HG02678 (cell line): ENCODE measurements around the gene ZNF512B.
"Not testable (repeated sequence)": the region's sequence is repeated elsewhere in the genome, so short reads cannot be mapped to it uniquely, and the experiment has no call there.

ENCODE experiments used
- ATAC-seq: cut with Tn5 transposase; IDR thresholded peaks from one replicate; pipeline ENCODE4 v1.9.1; 2021; ENCODE audit warnings: mild to moderate bottlenecking, moderate library complexity; ENCODE audit not compliant: unreplicated experiment

Gene ZNF512B

DNA sequence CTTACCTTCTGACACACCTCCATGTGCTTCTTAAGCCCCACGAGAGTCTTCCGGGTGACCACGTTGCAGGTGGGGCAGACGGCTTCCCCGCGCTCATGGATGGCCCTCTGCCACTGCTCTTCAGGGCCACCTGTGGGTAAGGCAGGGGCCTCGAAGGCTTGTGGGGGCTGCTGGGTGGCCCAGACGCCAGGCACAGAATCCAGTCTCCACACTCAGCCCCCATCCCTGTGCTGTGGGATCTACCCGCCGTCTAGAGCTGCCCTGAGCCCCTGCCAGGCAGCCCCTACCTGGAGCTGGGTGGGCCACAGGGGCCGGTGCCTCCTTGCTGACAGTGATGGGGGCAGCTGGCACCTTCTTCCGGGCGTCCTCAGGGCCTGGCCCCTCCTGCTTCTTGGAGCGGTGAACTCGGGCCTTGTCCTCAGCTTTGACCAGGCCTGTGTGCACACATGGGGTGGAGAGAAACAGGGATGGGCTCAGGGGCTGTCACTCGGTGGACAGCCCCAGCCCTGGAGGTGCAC, 5.9 kb downstream of the ZNF512B start:
- no peak for ATAC-seq

DNA sequence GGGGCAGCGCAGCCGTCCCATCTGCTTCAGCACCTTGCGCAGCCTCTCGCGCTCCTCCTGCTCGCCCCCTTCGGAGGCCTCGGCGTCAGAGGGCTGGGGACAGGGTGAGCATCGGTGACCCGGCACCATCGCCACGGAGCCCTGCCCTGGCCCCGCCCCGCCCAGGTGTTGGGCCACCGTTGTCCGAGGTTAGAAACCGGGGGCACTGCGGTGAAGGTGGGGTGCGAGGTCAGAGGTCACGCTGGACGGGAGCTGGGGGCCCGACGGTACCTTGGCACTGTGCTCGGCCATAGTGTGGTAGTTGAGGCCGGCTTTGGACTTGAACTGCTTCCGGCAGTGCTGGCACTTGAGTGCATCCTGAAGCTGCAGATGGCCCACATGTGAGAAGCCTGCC, 6.4 kb downstream of the ZNF512B start:
- ATAC-seq, result no peak

DNA sequence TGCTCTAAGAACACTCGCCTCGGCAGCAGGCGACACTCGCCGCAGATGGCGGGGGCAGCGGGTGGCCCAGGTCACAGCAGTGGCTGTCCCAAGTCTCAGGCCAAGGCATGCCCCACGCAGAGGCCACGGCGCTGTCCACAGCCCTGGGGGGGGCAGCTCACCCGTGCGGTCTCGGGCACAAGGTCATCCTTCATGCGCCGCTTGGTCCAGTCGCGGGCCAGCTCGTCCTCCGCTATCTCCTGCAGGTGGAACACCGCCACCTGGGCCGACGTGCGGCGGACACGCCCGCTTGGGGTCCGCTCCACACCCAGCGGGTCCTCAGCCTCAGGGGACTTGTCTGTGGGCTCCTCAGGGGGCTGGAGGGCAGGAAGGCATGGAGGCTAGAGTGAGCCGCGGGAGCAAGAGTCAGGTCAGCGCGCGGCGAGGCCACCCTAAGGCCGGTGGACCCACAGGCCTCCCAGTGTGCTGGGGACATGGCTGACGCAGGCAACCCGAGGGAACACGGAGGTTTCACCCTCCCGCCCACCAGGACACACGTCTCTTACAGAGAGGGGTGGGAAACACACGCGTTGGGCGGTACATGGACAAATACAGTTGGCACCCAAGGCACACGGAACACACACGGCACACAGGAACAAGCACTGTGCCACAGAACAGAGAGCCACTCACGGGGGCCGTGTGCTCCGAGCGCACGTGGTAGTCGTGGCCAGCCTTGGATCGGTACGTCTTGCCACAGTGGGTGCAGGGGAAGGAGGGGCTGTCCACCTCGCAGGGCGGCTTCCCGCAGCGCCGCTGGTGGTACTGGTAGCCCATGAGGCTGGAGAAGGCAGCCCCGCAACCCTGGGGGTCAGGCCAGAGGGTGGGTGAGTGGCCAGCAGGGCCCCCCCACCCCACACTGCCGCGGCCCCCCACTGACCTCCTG, 7.0 kb downstream of the ZNF512B start:
- no peak for ATAC-seq

DNA sequence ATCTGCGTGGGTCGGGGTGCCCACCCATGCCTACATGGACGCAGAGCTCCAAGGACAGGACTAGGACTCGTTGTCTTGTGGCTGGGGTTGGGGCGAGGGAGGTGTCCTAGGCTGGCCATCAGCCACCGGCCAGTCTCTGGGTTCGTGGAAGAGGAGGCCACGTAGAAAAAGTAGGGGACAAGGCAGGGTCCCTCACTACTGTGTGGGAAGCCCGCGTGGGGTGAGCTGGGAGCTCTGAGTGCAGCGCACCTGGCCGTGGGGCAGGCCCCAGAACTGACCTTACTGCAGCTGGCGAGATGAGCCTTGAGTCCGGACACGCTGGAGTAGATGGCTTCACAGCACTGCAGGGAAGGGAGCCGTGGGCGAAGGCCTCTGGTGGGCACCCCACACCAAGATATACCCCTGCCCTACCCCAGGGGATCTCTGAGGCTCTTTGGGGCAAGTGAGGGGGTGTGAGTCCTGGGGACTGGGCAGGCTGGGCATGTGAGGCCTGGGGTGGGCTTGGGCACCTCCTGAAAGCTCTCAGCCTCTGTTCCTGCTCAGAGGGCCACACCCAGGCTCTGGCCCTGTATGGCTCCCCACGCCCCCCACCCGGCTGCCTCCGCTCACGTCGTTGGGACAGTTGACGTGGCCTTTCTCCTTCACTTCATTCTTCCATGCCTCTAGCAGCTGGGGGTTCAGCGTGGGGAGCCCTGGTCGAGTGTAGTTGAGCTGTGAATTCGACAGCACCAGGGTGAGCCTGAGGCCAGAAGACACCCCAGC, 7.9 kb downstream of the ZNF512B start:
- no peak for ATAC-seq

DNA sequence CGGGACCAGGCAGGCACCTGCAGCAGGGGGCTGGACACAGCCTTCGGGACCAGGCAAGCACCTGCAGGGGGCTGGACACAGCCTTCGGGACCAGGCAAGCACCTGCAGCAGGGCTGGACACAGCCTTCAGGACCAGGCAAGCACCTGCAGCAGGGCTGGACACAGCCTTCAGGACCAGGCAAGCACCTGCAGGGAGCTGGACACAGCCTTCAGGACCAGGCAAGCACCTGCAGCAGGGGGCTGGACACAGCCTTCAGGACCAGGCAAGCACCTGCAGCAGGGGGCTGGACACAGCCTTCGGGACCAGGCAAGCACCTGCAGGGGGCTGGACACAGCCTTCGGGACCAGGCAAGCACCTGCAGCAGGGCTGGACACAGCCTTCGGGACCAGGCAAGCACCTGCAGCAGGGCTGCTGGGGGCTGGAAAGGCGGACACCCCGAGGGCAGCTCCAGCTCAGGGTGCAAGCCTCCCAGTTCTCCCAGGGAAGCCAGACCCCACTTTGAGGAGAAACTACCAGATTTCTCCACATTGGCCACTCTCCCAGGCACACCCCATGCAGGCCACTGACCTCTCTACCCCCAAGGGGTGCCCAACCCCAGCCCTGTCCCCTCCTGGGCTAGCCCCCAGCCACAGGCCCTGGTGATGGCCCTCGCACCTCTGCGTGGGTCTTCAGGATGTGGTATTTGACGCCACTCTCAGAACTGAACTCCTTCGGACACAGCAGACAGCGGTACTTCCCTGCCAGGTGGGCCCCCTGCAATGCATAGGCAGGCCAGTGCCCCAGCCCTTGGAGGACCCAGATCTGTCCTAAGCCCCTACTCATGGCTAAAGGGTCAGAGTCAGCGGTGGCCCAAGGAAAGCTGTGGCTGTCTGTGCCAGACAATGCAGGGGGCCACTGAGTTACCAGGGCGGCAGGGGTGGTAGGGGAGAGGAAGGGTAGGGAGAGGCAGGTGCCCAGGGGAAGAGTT, 8.8 kb downstream of the ZNF512B start:
- not testable (repeated sequence) for ATAC-seq

DNA sequence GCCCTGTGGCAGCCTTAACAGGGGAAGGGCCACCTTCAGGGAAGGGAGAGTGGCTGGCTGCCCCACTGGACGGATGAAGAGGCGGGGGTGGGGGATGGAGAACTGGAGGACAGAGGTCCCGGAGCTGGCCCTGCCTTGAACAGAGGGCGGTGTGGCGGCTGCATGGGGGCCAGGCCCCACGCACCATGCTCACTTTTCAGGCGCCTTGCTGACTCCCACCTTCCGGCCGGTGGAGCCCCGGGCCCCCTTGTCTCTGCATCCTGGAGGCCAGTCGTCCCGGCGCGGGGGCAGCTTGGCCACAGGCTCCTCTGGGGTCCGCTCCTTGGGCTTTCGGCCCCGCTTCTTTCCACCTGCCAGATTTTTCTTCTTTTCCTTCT, 10.0 kb downstream of the ZNF512B start:
- ATAC-seq, result no peak

DNA sequence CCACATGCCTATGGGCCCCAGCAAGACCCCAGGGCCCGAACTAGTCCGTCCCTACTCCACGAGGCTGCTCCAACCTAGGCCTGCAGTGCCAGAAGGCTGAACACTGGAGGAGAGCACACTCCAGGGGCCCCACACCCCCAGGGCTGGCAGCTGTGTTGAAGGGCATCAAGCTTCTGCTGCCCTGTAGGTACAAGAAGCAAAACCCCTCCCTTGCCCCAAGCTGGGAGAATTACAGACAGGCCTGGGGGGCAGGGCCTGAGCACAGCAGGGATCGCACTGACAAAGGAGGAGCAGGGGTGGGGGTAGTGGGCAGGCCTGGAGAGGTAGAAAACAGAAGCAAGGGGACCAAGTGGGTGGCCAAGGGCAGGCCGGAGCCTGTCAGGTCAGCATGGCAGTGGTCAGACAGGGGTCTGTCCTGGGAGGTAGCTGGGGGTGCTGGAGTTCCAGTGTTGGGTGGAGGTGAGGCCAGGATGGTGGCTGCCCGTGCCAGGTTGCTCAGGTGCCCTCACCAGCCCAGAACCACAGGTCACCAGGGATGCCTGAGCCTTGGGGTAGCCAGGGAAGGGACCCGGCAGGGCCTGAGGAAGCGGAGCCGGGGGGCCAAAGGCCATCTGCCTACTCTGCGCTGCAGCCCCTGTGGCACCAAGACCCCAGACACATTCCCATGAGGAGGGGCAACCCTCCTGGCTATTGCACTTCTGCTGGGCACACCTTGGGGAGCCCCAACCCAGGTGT, 10.6 kb downstream of the ZNF512B start:
- no peak for ATAC-seq

DNA sequence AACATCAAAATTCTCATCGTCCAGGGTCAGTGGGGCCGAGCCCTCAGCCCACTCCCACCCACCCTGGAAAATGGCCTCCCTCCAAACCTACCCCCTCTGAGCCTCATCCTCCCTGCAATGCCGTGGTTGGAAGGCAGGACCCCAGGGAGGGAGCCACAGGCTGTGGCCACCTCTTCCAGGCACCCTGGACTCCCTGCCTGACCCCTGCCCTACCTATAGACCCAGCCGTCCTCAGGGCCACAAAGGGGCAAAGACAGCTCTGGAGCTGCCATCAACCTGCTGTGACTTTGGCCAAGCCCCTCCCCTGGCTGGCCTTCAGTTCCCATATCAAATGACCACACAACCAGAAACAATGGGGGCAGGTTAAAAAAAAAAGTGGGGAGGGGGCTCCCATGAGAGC, 11.3 kb downstream of the ZNF512B start:
- no peak for ATAC-seq

DNA sequence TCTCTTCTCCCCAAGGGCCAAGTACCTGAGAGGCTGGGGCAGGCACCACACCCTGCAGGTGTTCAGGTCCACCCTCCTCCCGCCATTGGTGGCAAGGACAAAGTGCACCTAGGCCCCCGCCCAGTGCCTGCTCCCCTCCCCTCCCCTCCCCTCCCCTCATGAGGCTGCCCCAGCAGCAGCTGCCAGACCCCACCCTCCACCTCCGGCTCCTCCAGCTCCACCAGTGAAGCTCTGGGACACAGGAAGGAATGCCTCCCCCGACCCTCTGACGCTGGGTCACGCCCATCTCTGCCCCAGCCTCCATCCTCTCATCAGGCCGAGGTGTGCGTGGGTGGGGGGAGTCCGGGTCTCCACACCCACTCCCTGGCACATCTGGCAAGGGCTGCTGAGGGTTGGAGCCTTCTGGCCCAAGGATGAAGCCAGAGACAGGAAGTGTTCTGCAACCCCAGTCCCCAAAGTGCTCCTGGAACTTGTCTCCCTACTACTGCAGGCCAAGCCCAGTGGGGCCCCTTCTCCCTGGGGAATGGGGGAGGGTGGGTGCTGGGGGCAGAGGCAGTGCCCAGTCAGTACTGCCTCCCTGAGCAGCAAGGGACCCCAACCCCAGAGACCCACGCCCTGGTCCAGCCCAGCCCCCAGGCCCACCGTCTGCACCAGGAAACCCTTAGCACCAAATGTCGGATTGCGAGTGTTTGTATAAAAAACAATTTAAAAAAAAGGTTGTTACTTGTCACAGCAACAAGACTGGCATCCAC, 11.9 kb downstream of the ZNF512B start:
- ATAC-seq, result no peak

DNA sequence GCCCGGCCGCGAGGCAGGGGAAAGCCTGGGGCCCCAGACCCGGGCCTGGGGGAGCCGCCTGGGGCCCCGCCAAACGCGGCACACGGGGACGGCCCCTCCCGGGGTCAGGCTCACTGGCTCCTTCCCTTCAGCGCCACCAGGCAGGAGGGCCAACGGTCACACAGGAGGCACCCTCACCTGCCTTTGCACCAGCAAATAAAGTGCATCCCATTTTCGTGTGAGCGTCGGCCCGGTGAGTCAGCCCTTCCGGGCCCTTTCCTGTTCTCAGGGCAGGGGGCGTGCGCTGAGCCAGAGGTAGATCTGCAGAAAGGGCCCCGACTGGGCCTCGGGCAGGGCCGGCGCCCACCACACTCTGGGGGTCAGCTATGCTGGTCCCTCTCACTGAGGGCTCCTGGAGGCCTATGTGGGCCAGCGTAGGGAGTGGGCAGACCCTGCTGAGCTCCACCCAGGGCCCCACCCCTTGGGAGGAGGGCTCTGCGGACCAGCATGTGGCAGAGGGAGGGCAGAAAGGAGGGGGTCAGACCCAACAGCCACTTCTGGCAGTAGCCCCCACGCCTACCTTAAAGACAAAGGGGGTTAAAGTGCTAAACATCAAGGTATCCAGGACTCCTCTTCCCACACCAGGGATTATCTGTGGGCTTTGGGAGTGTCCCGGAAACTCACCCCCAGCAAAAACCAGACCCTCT, 12.6 kb downstream of the ZNF512B start:
- ATAC-seq, result no peak

DNA sequence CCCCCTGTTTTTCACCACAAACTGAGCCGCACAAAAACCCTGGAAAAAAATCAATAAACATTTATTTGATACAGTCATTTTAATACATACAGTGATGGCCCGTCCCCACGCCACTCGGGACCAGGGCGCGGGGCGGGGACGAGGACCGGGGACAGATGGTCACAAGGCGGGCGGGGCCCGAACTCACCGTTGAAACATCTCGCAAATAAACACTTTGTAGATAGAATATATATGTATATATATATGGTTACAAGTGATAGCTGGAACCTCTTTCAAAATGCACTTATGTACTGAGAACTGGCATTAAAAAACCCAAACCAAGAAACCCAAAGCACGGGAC, 13.1 kb downstream of the ZNF512B start:
- ATAC-seq, result peak; percentile 10

DNA sequence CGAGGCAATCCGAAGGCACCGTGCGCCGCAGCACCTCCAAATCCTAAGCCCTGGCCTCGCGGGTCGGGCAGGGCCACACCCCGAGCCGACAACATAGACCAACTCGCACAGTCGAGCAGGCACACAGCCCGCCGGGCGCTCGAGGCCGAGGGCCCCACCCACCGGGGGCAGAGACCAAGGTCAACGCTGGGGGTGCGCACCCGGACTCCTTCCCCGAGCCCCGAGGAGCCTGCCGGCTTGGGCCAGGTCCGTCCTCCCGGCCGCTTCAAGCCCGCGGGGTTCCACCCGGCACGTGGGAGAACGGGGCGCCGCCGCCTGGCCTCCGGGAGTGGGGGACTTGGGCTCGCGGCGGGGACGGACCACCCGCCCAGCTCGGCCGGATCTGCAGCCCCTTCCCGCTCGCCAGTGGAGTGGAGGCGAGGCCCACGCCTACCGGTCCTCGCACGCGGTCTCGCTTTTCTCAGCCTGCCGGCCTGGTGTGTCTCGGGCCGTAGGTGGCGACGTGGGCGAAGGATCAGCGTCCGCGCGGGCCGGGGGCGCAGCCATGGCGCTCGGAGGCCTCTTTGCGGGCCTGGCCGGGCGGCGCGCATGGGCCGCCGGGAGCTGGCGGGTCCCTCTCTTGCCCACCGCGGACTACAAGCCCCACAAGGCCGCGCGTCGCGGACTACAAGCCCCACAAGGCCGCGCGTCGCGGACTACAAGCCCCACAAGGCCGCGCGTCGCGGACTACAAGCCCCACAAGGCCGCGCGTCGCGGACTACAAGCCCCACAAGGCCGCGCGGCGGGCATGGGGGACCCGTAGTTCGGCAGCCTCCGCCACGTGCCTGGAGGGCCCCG, 13.7 kb downstream of the ZNF512B start, which contains the start of gene UCKL1:
UCKL1 (minus strand) TSS at position 590 of the 837 bp plus-strand sequence; CDS start at position 546, 44 bp downstream.
- ATAC-seq, result peak; percentile 74

DNA sequence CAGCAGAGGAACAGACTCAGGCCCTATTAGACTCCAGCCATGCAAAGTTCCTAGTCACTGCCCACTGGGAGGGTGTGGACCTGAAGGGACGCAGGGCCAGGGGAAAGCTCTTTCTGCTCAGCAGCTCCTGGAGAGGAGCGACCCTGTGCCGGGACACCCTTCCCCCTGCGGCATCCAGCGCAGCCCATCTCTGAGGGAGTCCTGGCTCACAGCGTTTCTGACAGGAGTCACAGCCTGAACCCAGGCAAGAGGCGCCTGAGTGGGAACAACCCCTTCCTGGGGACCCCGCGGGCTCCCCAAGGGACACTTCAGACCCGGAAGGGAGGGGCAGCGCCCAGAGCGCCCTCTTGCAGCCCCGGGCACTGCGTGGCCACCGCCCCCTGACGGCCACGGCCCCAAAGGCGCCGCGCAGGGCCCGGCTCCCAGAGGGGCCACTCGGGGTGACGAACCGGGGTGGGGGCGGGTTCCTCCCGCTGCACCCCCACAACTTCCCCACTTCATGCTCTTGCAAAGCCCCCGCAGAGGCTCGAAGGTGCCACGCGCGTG, 14.4 kb downstream of the ZNF512B start:
- peak; percentile 12 for ATAC-seq

DNA sequence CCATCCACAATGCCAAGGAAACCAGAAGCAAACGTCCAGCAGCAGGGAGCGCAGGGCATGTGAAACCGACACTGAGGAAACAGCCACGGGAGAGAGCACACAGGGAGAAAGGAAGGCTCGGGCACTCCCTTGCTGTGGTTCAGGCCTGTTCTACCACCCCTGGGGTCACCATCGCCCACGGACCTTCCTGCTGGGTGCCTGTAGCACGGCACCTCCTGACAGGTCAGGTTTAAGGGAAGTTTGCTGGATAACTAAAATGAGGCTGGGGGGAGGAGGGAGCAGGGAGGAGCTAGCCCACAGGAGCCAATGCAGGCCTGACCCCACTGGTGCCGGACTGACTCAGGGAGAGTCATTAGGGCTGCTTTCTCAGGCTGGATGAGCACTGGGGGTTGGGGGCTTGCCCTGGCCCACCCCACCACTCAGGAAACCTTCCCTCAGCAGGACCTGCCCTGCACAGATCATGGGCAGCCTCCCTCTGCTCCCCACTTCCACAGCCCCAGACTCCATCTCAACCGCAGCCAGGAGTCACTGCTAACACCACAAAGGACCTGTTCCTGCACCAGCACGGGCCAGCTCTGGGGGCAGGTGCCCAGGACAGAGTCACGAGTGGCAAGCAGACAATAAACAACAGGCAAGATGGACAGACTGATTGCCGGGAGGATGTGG, 15.8 kb downstream of the ZNF512B start:
- ATAC-seq, result no peak

DNA sequence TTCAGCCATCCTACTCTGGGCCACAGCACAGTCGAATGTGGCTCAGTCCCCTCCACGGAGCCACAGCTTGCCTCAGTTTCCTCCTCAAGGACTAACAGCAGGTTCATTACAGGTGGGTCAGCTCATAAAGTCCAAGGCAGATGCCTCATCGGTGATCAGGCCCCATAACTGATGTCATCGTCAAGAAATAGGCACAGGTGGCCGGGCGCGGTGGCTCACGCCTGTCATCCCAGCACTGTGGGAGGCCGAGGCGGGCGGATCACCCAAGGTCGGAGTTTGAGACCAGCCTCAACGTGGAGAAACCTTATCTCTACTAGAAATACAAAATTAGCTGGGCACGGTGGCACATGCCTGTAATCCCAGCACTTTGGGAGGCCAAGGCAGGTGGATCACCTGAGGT, 17.0 kb downstream of the ZNF512B start:
- no peak for ATAC-seq

DNA sequence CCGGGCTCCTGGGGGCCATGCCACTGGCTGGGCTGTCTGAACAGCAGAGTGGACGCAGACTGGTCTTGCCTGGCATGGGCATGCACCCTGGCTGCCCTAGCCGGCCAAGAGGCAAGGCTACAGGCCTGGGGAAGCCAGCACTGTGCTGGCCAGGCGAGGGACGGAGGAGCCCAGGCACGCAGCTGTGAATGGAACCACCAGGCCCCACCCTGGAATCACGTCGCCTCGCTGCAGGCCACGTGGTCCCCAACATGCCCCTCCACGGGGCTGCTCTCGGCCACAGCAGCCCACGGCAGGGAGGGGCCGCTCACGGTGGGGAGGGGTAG, 17.6 kb downstream of the ZNF512B start:
- ATAC-seq, result no peak
